Vagina (tissue), 2 donors: ENCODE results near the gene TRABD2A. TPM values are rescaled to one million over a fixed set of nuclear protein-coding genes. Genes with fewer than 3 reads are reported as not detected.

Experiments used
- DNase-seq, 2 donors: peaks; one replicate each; pipeline ENCODE4 v3.0.0-alpha.2; 2017; ENCODE audit errors: extremely low spot score in 2 of 2
- H3K27ac ChIP-seq: fragments of 200-600 bp; sonication (generic); one replicate; pipeline ENCODE4 v1.5.1; 2019
- H3K27me3 ChIP-seq: fragments of 200-600 bp; sonication (generic); one replicate; pipeline ENCODE4 v1.5.1; 2019
- H3K36me3 ChIP-seq, 2 donors: fragments of 200-600 bp; sonication (generic); one replicate each; pipeline ENCODE4 v1.5.1; 2017 to 2019
- H3K4me1 ChIP-seq: fragments of 200-600 bp; sonication (generic); one replicate; pipeline ENCODE4 v1.5.1; 2019
- H3K4me3 ChIP-seq, 2 donors: fragments of 200-600 bp; sonication (generic); 1 replicate in 1 of 2; 2 replicates in 1 of 2; pipeline ENCODE4 v1.5.1; 2016 to 2019
- H3K9me3 ChIP-seq: fragments of 200-600 bp; sonication (generic); one replicate; pipeline ENCODE4 v1.5.1; 2019
- CTCF ChIP-seq, 3 experiments: fragments of 450-650 bp in 2 of 3; fragments of 200-600 bp in 1 of 3; sonication (generic) in 1 of 3; IDR thresholded peaks; one replicate each; pipeline ENCODE4 v1.5.1; 2017 to 2019; ENCODE audit warnings: antibody characterized with exemption in 3 of 3, mild to moderate bottlenecking in 2 of 3, moderate library complexity in 2 of 3
- POLR2A ChIP-seq, 2 donors: fragments of 450-650 bp; IDR thresholded peaks; one replicate each; pipeline ENCODE4 v1.6.1; 2017; ENCODE audit warnings: antibody characterized with exemption in 2 of 2, mild to moderate bottlenecking in 2 of 2, moderate library complexity in 2 of 2
- POLR2AphosphoS5 ChIP-seq, 2 donors: sonication (generic); formaldehyde crosslinking; IDR thresholded peaks; one replicate each; pipeline ENCODE4 v1.9.0; 2017; ENCODE audit warnings: antibody characterized with exemption in 2 of 2, mild to moderate bottlenecking in 2 of 2, low read depth in 1 of 2; ENCODE audit not compliant: insufficient read depth in 1 of 2
- intact Hi-C: fragments of 100-400 bp; cut with DNase I; formaldehyde crosslinking; loops from one replicate; pipeline ENCODE4 v1.15.1; 2023
- total RNA-seq: library from RNA; depleted of rRNA; stranded (reverse); fragments of >200 nt; gene quantifications from one replicate; pipeline ENCODE4 v1.2.3, GENCODE V29; 2016

Gene TRABD2A
- total RNA-seq, 1 donor from 2014 or later = 5.4 TPM

GRCh38 chr2:84906900-84907714 lies 26.2 kb upstream of the TRABD2A start:
- Histone ChIP-seq H3K4me3 (peak overlapping the region; percentile 82 to 84), H3K4me1 (peaks cover 19% of the 10 kb centered on the region), H3K36me3 (peaks cover 0 to 5% of the 10 kb centered on the region in 2 donors), H3K27me3 (no peaks in the 10 kb centered on the region), H3K9me3 (no peaks in the 10 kb centered on the region), H3K27ac (peak overlapping the region; percentile 92)
- intact Hi-C loops = loop anchor here (10.0 kb wide), 1 partner anchor 388 kb away; no protein-coding TSS in a partner anchor
- no peak for TF ChIP-seq CTCF (IDR thresholded peaks at IDR 0.05)
- peak; percentile 39 to 46 for TF ChIP-seq POLR2AphosphoS5 (IDR thresholded peaks at IDR 0.05; ENCODE audit: insufficient read depth in 1 of 2, low read depth in 1 of 2)
- DNase-seq = peak in 1 of 2 donors; percentile 90

DNA sequence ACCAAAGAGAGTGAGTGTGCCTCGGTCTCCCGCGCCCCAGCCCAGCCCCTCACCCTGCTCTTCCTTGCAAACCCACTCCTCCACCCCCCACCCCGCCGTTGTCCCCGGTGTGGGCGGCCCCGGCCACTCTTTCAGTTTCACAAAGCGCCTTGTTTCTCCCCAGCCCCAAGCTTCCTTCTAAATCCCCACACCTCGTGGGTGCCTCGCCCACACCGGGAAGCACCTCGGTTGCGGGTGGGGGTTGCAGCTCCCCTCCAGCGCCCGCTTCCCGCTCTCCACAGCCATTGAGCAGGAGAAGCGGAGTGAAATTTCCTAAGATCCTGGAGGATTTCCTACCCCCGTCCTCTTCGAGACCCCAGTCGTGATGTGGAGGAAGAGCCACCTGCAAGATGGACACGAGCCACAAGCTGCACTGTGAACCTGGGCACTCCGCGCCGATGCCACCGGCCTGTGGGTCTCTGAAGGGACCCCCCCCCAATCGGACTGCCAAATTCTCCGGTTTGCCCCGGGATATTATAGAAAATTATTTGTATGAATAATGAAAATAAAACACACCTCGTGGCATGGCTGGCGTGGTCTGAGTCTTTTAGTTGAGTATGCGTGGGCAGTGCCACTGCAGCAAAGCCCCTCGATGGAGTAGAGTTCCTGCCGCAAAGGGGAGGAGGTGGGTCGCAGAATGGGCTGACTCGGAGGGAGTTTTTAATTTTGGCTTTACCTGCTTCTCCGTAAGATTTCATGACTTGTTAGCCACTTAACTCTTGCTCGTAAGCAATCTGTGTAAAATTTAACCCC lies 25.4 kb upstream of the TRABD2A start:
- Histone ChIP-seq H3K27me3 (no peaks in the 10 kb centered on the region), H3K36me3 (peaks cover 0 to 5% of the 10 kb centered on the region in 2 donors), H3K9me3 (no peaks in the 10 kb centered on the region), H3K4me3 (peak overlapping the region; percentile 82 to 84), H3K27ac (peak overlapping the region; percentile 92), H3K4me1 (peaks cover 19% of the 10 kb centered on the region)
- intact Hi-C loops = loop anchor here (10.0 kb wide), 1 partner anchor 388 kb away; no protein-coding TSS in a partner anchor
- no peak for TF ChIP-seq POLR2A (IDR thresholded peaks at IDR 0.05)
- TF ChIP-seq CTCF (IDR thresholded peaks at IDR 0.05) = no peak
- TF ChIP-seq POLR2AphosphoS5 (IDR thresholded peaks at IDR 0.05; ENCODE audit: insufficient read depth in 1 of 2, low read depth in 1 of 2) = no peak
- DNase-seq = peak in 1 of 2 donors; percentile 87

DNA sequence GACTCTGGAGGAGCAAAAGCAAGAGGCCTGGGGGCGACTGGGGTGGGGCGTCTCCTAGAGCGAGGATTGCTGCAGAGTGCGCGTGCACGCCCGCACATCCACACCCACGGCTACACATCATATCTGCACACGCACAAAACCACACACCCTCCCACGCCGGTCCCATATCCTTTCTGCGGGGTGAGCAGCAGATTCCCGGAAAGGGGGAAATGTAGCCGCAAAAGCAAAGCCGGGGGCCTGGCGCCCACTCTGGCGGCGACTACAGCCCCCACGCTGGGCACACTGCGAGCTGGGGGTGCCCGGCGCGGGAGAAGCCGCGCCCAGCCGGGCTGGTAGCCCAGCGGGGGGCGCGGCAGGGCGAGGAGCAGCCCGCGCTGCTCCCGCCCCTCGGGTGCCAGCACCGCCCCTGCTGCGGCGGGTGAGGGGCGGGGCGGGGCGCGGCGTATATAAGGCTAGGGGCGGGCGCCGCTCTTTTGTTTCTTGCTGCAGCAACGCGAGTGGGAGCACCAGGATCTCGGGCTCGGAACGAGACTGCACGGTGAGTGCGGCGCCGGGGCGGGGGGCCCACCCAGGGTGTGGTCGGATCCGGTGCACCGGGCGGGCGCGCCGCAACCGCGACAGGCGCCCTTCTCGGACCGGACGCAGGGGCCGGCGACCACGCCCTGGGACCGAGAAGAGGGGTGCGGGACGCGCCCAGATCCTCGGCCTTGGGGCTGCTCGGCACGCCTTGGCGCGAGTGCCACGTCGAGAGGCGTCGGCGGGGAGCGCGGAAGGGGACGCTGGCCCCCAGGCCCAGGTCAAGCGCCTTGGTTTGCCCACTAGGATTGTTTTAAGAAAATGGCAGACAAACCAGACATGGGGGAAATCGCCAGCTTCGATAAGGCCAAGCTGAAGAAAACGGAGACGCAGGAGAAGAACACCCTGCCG lies 24.6 kb upstream of the TRABD2A start, which contains the start of gene TMSB10:
Gene TMSB10 (plus strand): TSS at position 476 of the 927 bp plus-strand sequence.
- Histone ChIP-seq H3K27ac (peak within 1 kb of the TSS; percentile 92), H3K4me3 (peak within 1 kb of the TSS; percentile 82 to 84), H3K36me3 (peaks cover 0 to 5% of the 10 kb centered on the region in 2 donors), H3K4me1 (peaks cover 19% of the 10 kb centered on the region), H3K27me3 (no peaks in the 10 kb centered on the region), H3K9me3 (no peaks in the 10 kb centered on the region)
- TF ChIP-seq CTCF (IDR thresholded peaks at IDR 0.05) = no peak
- peak in 1 of 2 donors; percentile 94 for TF ChIP-seq POLR2A (IDR thresholded peaks at IDR 0.05)
- peak; percentile 34 to 86 for TF ChIP-seq POLR2AphosphoS5 (IDR thresholded peaks at IDR 0.05; ENCODE audit: insufficient read depth in 1 of 2, low read depth in 1 of 2)
- peak in 1 of 2 donors; percentile 87 for DNase-seq
- intact Hi-C loops = loop anchor here (10.0 kb wide), 1 partner anchor 389 kb away; no protein-coding TSS in a partner anchor

GRCh38 chr2:84904717-84905174 lies 23.9 kb upstream of the TRABD2A start:
- Histone ChIP-seq H3K4me3 (peak overlapping the region; percentile 82 to 84), H3K27me3 (no peaks in the 10 kb centered on the region), H3K36me3 (peaks cover 0 to 5% of the 10 kb centered on the region in 2 donors), H3K4me1 (peaks cover 19% of the 10 kb centered on the region), H3K9me3 (no peaks in the 10 kb centered on the region), H3K27ac (peak overlapping the region; percentile 92)
- TF ChIP-seq POLR2AphosphoS5 (IDR thresholded peaks at IDR 0.05; ENCODE audit: insufficient read depth in 1 of 2, low read depth in 1 of 2) = peak; percentile 24 to 37
- TF ChIP-seq POLR2A (IDR thresholded peaks at IDR 0.05) = peak in 1 of 2 donors; percentile 45
- TF ChIP-seq CTCF (IDR thresholded peaks at IDR 0.05) = no peak
- DNase-seq = peak in 1 of 2 donors; percentile 91
- intact Hi-C loops = loop anchor here (10.0 kb wide), 1 partner anchor 390 kb away; no protein-coding TSS in a partner anchor
